ENCODE data around the gene SH3BP4.

DNA sequence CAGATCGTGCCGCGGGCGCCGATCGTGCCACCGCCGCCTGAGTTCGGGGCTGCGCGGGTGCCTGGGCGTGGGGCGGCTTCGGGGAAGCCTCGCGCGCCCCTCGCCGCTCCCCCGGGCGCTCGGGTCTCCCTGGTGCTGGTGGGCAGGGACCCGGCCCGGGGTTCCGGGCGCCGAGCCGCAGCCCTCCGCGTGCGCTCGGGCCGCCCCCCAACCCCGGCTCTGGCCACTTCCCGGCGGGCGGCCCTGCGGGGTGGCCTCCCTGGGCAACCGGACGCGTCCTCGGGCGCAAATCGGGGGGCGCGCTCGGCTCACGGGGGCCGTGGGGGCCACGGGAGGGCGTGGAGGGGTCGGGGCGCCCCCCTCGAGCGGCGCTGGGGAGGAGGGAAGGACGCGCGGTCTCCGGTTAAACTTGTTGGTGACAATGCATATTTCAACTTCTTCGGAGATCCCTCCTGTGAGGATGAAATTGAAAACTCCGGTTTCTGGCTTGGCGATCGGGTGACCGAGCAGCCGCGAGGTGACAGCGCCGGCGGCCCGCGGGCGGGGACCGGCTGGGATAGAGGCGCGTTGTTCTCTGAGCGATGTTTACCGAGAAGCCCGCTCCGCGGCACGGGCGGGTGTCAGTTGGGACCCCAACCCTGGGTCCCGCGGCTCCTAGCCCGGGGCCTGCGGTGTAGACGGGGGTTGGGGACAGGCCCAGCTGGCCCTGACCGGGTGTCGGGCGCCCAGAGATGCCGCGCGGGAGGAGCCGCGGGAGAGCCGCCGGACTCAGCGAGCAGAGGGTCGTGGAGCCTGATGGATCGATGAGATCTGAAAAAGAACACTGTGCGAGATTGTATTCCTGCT, 676 bp downstream of the SH3BP4 start:
- TF ChIP-seq POLR2A (IDR thresholded peaks at IDR 0.05; ENCODE audit: low read length) (no peak), GATA1 (IDR thresholded peaks at IDR 0.05; ENCODE audit: low read depth, low read length) (no peak)

Data from erythroblast (primary cell).